HG03521 (cell line): ENCODE data around the gene DET1.
"Not testable (repeated sequence)": the region's sequence is repeated elsewhere in the genome, so short reads cannot be mapped to it uniquely, and the experiment has no call there.

Source experiments
- ATAC-seq: cut with Tn5 transposase; IDR thresholded peaks from one replicate; pipeline ENCODE4 v1.9.1; 2021; ENCODE audit warnings: mild to moderate bottlenecking, moderate library complexity; ENCODE audit not compliant: unreplicated experiment

DET1 gene

GRCh38 chr15:88541111-88541510 lies 5.4 kb downstream of the DET1 start:
- not testable (repeated sequence) for ATAC-seq

- ATAC-seq, result not testable (repeated sequence)
Observed at GRCh38 chr15:88540350-88540749, 6.1 kb downstream of the DET1 start.

GRCh38 chr15:88539441-88539840 lies 7.0 kb downstream of the DET1 start:
- no peak for ATAC-seq

- no peak for ATAC-seq
Observed at GRCh38 chr15:88538972-88539371, 7.5 kb downstream of the DET1 start.

DNA sequence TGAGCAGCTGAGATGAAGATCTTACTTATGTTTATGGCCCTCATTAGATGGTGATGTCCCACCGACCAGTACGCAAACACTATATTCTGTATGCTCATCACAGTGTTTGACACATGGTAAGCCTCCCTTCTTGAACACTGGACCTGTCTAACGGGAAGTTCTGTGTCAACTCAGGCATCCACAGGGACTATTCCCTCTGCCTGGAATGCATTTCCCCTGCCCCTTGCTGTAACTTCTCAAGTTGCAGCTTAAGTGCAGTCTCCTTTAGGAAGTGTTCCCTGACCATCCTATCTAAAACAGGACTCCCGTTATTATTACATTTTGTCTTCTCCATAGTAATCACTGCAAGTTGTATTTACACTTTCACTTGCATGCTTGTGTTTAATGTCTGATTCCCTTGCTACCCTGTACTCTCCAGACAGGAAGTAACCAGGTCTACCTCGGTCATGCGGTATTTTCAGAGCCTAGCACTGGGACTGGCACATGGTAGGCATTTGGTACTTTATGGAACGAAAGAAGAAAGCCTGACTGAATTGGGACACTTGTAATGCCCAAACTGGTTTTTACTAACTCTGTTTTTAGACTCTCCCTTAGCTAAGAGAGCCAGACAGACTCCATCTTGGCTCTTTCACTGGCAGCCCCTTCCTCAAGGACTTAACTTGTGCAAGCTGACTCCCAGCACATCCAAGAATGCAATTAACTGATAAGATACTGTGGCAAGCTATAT lies 8.7 kb downstream of the DET1 start:
- no peak for ATAC-seq

DNA sequence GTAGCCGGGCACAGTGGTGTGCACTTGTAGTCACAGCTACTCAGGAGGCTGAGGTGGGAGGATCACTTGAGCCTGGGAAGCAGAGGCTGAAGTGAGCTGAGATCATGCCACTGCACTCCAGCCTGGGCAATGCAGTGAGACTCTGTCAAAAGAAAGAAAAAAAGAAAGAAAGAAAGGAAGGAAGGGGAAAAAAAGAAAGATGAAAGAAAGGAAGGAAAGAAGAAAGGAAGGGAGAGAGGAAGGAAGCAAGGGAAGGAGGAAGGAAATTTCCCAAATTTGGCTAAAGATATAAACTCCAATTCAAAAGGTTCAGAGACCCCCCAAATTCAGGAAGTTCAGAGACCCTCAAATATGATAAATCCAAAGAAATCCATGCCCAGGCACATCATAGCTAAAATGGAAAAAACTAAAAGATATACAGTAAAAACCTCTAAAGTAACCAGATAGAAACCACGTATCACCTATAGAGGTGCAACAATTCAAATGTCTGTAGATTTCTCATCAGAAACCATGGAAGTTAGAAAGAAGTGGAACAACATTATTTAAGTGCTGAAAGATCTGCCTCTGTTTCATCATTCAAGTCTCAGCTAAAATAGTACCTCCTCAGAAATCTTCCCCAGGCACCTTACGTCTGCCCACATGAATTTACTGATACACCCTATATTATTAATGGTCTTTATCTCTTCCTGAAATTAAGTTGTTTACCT lies 10.7 kb downstream of the DET1 start:
- ATAC-seq, result no peak

DNA sequence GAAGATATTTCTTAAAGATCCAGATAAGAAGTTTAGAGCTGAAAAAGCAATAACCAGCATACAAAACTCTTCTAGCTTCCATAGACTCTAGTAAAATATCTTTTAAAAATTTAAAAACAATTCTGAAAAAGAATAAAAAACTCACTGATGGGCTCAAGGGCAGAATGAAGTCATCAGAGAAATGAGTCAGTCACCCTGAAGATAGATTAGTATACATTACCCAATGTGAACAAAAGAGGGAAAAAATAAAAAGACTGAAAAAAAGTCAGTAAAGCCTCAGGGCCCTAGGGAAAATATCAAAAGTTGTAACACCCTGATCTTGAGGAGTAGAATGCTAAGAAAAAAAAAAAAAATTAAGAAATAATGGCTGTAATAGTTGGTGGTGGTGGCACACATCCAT lies 11.4 kb downstream of the DET1 start:
- ATAC-seq, result no peak

- no peak for ATAC-seq
Observed at GRCh38 chr15:88533376-88533775, 13.1 kb downstream of the DET1 start.

GRCh38 chr15:88529021-88529630 lies 17.4 kb downstream of the DET1 start:
- no peak for ATAC-seq

DNA sequence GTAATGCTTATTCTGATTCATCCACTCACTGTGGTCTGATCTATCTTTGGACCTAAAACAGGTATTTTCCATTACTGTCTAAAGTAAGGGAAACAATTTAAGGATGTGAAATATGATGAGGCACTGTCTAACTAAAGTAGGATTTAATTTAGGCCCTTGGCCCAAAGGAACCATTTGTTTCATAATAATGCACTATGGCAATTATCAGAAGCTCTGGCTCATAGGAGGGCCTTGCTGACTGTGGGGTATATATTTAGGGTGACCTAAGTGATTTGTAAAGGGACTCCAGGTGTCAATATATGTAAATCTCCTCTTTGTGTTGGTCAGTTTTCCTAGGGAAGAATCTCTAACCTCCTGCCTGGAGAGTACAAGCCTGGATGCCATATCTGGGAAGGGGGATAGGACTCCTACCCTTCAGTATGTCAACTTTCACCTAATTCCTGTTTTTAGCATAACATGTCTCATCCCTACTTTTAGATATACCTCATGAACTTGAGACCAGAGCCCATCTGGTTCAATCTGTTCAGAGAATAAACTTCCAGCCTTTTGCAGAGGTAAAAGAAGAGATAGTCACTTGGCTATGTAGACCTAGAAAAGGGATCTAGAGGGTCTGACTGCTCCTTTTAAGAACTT lies 20.1 kb downstream of the DET1 start:
- no peak for ATAC-seq

DNA sequence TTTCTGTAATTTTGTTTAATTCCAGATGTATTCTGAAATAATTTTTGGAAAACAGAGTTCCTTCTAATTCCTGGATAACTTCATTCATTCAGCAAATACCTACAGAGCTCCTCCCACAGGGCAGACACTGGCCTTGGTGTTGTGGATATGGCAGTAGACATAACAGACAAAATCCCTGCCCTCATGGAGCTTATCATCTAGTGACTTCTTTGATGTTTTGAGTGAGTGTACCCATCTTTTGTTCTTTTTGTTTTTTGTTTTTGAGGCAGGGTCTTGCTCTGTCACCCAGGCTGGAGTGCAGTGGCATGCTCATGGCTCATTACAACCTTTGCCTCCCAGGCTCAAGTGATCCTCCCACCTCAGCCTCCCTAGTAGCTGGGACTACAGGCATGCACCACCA lies 21.1 kb downstream of the DET1 start:
- no peak for ATAC-seq

GRCh38 chr15:88524094-88524493 lies 22.4 kb downstream of the DET1 start:
- not testable (repeated sequence) for ATAC-seq

DNA sequence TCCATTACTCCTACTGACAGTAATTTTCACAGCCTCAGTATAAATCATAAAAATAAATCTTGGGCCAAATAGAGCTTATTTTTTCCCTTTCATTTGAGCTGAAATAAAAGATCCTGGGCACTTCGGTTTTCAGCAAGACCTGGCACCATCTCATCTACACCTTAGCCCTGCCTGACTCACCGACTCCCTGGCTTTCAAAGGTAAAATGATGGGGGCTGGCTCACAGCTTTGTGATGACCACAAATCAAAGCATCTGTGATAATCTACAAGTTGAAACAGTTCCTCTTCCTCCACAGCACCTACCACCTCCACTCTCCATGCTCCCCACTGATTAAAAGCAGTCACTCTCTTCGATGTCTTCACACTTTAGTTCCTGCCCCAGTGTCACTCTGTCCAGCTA lies 27.6 kb downstream of the DET1 start:
- no peak for ATAC-seq

DNA sequence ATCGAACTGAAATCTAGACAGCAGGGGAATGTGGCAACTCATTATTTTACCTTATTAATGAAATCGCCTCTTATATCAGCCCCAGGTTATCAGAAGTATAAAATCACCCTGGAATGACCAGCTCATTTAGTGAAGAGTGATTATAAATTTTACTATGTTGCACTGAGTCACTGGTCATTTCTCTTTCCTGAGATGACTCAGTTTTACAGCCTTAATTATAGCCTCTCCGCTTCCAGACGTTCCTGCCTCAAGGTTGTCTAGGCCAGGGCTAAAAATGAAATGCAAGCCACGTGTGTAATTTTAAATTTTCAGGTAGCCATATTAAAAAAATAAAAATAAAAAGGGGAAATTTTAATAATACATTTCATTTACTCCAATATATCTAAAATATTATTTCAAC lies 33.3 kb downstream of the DET1 start:
- no peak for ATAC-seq

GRCh38 chr15:88512601-88513000 lies 33.9 kb downstream of the DET1 start:
- no peak for ATAC-seq

DNA sequence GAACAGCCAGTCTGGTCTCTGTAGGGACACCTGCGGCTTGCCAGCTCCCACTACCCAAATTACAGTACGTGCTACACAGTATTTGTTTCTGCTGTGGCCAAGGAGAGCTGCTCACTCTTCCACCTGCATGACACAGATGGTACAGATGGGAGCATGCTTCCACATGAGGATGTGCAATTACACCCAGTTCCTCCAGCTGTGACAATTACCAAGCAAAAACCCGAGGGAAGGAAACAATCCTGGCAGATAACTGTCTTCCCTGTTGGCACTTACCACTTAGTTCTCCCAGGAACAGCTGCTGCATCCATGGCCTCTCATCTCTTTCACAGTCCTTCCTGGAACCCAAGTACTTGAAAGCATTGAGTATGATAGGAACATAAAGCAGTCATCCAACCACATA lies 34.4 kb downstream of the DET1 start:
- ATAC-seq, result no peak

DNA sequence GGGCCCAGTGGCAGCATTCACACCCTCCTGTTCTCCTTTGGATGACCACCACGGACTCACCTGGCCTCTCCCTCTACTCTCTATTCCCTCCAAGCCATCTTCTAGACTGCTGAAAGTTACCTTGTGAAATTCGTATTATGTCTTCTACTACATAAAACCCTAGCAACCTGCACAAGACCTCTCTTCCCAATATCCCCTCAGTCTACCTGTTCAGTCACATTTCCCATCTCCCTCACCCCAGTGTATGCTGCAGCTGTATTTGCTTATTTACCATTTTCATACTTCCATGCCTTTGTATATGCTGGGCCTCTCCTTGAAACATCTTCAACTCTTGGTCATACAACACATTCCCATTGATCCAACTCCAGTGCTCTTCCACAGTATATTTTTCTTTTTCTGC lies 35.3 kb downstream of the DET1 start:
- no peak for ATAC-seq

GRCh38 chr15:88509964-88510363 lies 36.5 kb downstream of the DET1 start:
- no peak for ATAC-seq

DNA sequence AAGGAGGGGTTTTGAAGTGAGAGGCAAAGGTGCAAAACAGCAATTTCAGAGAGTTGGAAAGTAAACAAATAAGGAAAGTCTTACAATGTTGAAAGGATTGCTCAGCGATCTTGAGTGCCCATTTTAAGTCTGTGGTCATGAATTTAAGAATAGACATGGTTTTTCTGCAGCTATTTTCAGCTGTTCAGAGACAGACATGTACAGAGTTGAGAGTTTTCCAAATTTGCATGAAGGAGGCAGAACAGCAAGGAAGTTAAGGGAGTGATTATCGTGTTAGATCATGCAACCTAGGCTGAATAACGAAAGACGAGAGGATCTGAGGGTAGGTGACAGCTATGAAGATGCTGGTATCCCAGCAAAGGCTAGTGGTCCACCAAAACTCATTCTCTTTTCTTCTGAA lies 37.2 kb downstream of the DET1 start:
- ATAC-seq, result no peak

- ATAC-seq, result no peak
Observed at GRCh38 chr15:88506628-88507027, 39.9 kb downstream of the DET1 start.

GRCh38 chr15:88505721-88506120 lies 40.8 kb downstream of the DET1 start:
- ATAC-seq, result no peak

DNA sequence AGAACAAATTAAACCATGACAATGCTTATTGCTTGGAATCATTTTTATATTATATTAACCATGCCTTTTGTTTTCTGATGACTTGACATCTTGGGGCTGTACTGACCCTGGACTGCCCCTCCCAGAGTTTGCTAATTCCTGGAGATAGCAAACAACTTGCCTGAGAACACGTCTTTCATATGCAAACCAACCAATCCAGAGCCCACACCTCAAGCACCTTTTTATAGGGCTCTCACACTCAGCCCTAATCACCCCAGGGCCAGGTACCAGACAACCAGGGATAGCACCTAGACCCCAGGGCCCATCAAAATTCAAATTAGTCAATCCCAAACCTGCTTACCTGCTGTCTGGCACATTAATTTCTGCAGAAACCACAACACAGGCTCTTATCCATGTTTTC lies 42.0 kb downstream of the DET1 start:
- ATAC-seq, result no peak
